Testis (tissue), 3 donors: ENCODE measurements around the gene FGFR2. TPM values are rescaled to one million over a fixed set of nuclear protein-coding genes. Genes with fewer than 3 reads are reported as not detected.

Experiments used
- DNase-seq: peaks from one replicate; pipeline ENCODE4 v3.0.0-alpha.2; 2019
- H3K27ac ChIP-seq, 2 donors: fragments of 200-600 bp; sonication (generic); one replicate each; pipeline ENCODE4 v1.5.1; 2019
- H3K27me3 ChIP-seq: fragments of 200-600 bp; sonication (generic); one replicate; pipeline ENCODE4 v1.5.1; 2019
- H3K36me3 ChIP-seq: fragments of 200-600 bp; sonication (generic); one replicate; pipeline ENCODE4 v1.5.1; 2017; ENCODE audit warnings: low read depth; ENCODE audit errors: missing control alignments
- H3K4me1 ChIP-seq: fragments of 200-600 bp; sonication (generic); one replicate; pipeline ENCODE4 v1.5.1; 2019
- H3K4me3 ChIP-seq, 2 donors: fragments of 200-600 bp; sonication (generic); one replicate each; pipeline ENCODE4 v1.5.1; 2017 to 2019
- H3K9me3 ChIP-seq: fragments of 200-600 bp; sonication (generic); one replicate; pipeline ENCODE4 v1.5.1; 2017
- CTCF ChIP-seq, 3 experiments: fragments of 450-650 bp in 2 of 3; fragments of 200-600 bp in 1 of 3; sonication (generic) in 1 of 3; IDR thresholded peaks; one replicate each; pipeline ENCODE4 v1.5.1; 2016 to 2019; ENCODE audit warnings: antibody characterized with exemption in 3 of 3, mild to moderate bottlenecking in 2 of 3, moderate library complexity in 1 of 3
- POLR2A ChIP-seq: fragments of 450-650 bp; IDR thresholded peaks from one replicate; pipeline ENCODE4 v1.6.1; 2017; ENCODE audit warnings: antibody characterized with exemption, mild to moderate bottlenecking, moderate library complexity
- WGBS, 2 donors: methylation state at CpG; one replicate each; pipeline ENCODE4 v1.1.5; 2018; 5-methylcytosine and 5-hydroxymethylcytosine counted together
- intact Hi-C: fragments of 100-400 bp; cut with DNase I; formaldehyde crosslinking; loops from one replicate; pipeline ENCODE4 v1.15.1; 2023; ENCODE audit warnings: low total_unique reads
- polyA plus RNA-seq: library from polyadenylated mRNA; stranded (reverse); fragments of 350-450 nt; fragmentation: Illumina TruSeq; extraction: RNeasy Lipid Tissue Mini Kit (QIAGEN cat#74804); gene quantifications from one replicate; pipeline ENCODE4 v1.2.3, GENCODE V29; 2014; ENCODE audit warnings: low read depth, low replicate concordance; ENCODE audit not compliant: insufficient read depth
- total RNA-seq, 2 donors: library from RNA; depleted of rRNA; stranded (reverse); fragments of >200 nt; gene quantifications; one replicate each; pipeline ENCODE4 v1.2.3, GENCODE V29; 2016

FGFR2 gene
- total and polyA plus RNA-seq, 3 donors from 2014 or later = 23.2 to 28.9 (median 23.4) TPM

- intact Hi-C loops = no loop called here
- no peak for DNase-seq
- H3K4me1 ChIP-seq = no peaks in the 10 kb centered on the region
- H3K27me3 ChIP-seq = no peaks in the 10 kb centered on the region
- no peak overlapping the region for H3K27ac ChIP-seq
- H3K9me3 ChIP-seq = no peaks in the 10 kb centered on the region
- no peak for TF ChIP-seq CTCF (IDR thresholded peaks at IDR 0.05)
- no peak for TF ChIP-seq POLR2A
- 85 to 89% methylated on average over 9 to 14 of the region's 14 CpGs for WGBS, 2 donors
- no peak overlapping the region for H3K4me3 ChIP-seq
- no peaks in the 10 kb centered on the region for H3K36me3 ChIP-seq
These were observed 88.0 kb downstream of the FGFR2 start for GRCh38 chr10:121510201-121510771.

GRCh38 chr10:121509796-121510195 is 88.4 kb downstream of the FGFR2 start:
- intact Hi-C loops = no loop called here
- H3K4me1 ChIP-seq = no peaks in the 10 kb centered on the region
- no peak overlapping the region for H3K27ac ChIP-seq
- no peaks in the 10 kb centered on the region for H3K27me3 ChIP-seq
- 84% methylated on average over 3 of the region's 3 CpGs for WGBS, 2 donors
- DNase-seq = no peak
- H3K36me3 ChIP-seq = no peaks in the 10 kb centered on the region
- H3K9me3 ChIP-seq = no peaks in the 10 kb centered on the region
- H3K4me3 ChIP-seq = no peak overlapping the region
- TF ChIP-seq CTCF (IDR thresholded peaks at IDR 0.05) = no peak

GRCh38 chr10:121509112-121509511 is 89.1 kb downstream of the FGFR2 start:
- no peaks in the 10 kb centered on the region for H3K36me3 ChIP-seq
- WGBS, 2 donors = 51 to 58% methylated on average over 4 of the region's 4 CpGs
- TF ChIP-seq POLR2A (no peak), CTCF (IDR thresholded peaks at IDR 0.05) (no peak)
- intact Hi-C loops = no loop called here
- no peaks in the 10 kb centered on the region for H3K4me1 ChIP-seq
- no peaks in the 10 kb centered on the region for H3K27me3 ChIP-seq
- no peaks in the 10 kb centered on the region for H3K9me3 ChIP-seq
- no peak overlapping the region for H3K4me3 ChIP-seq
- no peak overlapping the region for H3K27ac ChIP-seq
- DNase-seq = no peak

GRCh38 chr10:121503587-121504051 is 94.6 kb downstream of the FGFR2 start:
- intact Hi-C loops = no loop called here
- no peak for DNase-seq

More at GRCh38 chr10:121503587-121504051, 94.6 kb downstream of the FGFR2 start:
- H3K4me1 ChIP-seq = no peaks in the 10 kb centered on the region
- no peaks in the 10 kb centered on the region for H3K36me3 ChIP-seq
- H3K27ac ChIP-seq = no peak overlapping the region
- no peaks in the 10 kb centered on the region for H3K9me3 ChIP-seq
- no peaks in the 10 kb centered on the region for H3K27me3 ChIP-seq
- WGBS, 2 donors = 53 to 65% methylated on average over 6 of the region's 6 CpGs
- no peak for TF ChIP-seq CTCF (IDR thresholded peaks at IDR 0.05)
- H3K4me3 ChIP-seq = no peak overlapping the region
